Embryonic facial prominence (tissue), 1 donor: ENCODE data around the gene PCDHB4.
"Not testable (repeated sequence)": the region's sequence is repeated elsewhere in the genome, so short reads cannot be mapped to it uniquely, and the experiment has no call there.

ENCODE experiments used
- DNase-seq: peaks from one replicate; pipeline ENCODE4 v3.0.0-alpha.2; 2016; ENCODE audit errors: extremely low spot score

Gene PCDHB4

DNA sequence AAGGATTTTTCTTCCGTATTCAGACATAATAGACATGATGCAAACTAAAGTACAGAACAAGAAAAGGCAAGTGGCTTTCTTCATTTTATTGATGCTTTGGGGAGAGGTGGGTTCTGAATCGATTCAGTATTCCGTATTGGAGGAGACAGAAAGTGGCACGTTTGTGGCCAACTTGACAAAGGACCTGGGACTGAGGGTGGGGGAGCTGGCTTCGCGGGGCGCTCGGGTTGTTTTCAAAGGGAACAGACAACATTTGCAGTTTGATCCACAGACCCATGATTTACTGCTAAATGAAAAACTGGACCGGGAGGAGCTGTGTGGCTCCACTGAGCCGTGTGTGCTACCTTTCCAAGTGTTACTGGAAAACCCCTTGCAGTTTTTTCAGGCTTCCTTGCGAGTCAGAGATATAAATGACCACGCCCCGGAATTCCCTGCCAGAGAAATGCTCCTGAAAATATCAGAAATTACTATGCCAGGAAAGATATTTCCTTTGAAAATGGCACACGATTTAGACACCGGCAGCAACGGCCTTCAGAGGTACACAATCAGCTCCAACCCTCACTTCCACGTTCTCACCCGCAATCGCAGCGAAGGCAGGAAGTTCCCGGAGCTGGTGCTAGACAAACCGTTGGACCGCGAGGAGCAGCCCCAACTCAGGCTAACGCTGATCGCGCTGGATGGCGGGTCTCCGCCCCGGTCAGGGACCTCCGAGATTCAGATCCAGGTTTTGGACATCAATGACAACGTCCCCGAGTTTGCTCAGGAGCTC is 28.8 kb downstream of the PCDHB4 start:
- no peak for DNase-seq

DNA sequence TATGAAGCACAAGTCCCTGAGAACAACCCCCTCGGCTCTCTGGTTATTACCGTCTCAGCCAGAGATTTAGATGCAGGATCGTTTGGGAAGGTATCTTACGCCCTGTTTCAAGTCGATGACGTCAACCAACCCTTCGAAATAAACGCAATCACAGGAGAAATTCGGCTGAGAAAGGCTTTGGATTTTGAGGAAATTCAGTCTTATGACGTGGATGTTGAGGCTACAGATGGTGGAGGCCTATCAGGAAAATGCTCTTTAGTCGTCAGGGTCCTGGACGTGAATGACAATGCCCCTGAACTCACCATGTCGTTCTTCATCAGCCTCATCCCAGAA is 29.3 kb downstream of the PCDHB4 start:
- no peak for DNase-seq

DNA sequence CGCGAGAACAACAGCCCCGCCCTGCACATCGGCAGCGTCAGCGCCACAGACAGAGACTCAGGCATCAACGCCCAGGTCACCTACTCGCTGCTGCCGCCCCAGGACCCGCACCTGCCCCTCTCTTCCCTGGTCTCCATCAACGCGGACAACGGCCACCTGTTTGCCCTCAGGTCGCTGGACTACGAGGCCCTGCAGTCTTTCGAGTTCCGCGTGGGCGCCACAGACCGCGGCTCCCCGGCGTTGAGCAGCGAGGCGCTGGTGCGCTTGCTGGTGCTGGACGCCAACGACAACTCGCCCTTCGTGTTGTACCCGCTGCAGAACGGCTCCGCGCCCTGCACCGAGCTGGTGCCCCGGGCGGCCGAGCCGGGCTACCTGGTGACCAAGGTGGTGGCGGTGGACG is 30.0 kb downstream of the PCDHB4 start:
- not testable (repeated sequence) for DNase-seq

DNA sequence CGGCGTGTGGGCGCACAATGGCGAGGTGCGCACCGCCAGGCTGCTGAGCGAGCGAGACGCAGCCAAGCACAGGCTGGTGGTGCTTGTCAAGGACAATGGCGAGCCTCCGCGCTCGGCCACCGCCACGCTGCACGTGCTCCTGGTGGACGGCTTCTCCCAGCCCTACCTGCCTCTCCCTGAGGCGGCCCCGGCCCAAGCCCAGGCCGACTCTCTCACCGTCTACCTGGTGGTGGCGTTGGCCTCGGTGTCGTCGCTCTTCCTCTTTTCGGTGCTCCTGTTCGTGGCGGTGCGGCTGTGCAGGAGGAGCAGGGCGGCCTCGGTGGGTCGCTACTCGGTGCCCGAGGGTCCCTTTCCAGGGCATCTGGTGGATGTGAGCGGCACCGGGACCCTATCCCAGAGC is 30.5 kb downstream of the PCDHB4 start:
- DNase-seq = not testable (repeated sequence)

DNA sequence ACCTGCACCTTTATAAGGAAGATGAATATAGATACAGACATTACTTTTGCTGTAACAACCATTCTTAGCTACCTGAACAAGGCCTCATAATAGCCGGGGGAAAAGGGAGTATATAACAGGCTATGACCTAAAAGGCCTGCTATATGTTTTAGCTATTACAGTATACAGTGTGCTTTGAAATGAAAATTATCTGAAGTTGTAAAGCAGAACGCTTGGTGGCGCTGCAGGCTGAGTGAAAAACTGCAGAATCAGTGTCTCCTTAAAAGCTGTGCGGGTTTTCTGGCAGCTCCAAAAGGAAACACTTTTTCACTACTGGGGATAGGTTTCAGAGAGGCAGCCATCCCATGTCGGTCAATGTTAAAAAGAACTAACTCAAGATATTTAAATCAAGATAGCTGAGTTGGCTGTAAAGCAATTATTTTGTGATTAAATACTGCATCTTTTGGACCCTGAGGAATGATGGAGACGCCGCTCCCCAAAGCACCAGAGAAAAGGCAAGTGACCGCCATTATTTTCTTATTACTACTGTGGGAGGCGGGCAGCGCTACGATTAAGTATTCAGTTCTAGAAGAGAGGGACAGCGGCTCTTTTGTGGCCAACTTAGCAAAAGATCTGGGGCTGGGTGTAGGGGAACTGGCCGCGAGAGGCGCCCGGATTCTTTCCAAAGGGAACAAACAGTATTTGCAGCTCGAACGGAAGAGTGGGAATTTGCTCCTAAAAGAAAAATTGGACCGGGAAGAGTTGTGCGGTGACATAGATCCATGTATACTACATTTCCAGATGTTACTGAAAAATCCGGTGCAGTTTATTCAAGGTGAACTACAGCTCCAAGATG is 34.1 kb downstream of the PCDHB4 start:
- DNase-seq = no peak

DNA sequence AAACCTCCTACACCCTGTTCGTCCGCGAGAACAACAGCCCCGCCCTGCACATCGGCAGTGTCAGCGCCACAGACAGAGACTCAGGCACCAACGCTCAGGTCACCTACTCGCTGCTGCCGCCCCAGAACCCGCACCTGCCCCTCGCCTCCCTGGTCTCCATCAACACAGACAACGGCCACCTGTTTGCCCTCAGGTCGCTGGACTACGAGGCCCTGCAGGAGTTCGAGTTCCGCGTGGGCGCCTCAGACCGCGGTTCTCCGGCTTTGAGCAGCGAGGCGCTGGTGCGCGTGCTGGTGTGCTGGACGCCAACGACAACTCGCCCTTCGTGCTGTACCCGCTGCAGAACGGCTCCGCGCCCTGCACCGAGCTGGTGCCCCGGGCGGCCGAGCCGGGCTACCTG is 35.7 kb downstream of the PCDHB4 start:
- not testable (repeated sequence) for DNase-seq

DNA sequence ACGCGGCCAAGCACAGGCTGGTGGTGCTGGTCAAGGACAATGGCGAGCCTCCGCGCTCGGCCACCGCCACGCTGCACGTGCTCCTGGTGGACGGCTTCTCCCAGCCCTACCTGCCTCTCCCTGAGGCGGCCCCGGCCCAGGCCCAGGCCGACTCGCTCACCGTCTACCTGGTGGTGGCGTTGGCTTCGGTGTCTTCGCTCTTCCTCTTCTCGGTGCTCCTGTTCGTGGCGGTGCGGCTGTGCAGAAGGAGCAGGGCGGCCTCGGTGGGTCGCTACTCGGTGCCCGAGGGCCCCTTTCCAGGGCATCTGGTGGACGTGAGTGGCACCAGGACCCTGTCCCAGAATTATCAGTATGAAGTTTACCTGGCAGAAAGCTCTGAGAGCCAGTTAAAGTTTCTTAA is 36.3 kb downstream of the PCDHB4 start:
- DNase-seq = not testable (repeated sequence)

DNA sequence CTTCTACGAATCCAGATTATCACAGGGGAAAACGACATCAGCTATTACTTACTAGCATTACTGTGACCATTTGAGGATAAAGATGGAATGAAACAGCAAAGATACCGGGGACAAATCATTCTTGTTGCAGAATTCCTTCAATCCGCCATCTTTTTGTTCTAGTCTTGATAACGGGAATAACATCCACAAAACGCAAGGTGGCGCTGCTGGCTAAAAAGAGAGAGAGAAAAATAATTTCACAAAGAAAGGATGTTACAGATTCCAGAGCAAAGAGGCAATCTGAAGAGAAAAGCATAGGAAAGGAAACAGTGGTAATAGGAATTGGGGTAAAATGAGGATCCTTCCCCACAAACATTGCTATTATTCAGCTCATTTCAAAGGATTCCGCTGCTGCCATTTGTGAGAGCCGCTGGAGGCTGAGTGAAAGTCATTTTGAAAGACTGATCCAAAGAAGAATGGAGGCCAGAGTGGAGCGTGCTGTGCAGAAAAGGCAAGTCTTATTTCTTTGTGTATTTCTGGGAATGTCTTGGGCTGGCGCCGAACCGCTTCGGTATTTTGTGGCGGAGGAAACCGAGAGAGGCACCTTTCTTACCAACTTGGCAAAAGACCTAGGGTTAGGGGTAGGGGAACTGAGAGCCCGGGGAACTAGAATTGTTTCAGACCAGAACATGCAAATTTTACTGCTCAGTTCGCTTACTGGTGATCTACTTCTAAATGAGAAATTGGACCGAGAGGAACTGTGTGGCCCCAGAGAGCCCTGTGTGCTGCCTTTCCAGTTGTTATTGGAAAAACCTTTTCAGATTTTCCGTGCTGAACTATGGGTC is 51.0 kb downstream of the PCDHB4 start, which contains the start of gene PCDHB7:
Gene PCDHB7 (plus strand): TSS at position 264 of the 824 bp plus-strand sequence. CDS start 192 bp downstream, at position 456.
- DNase-seq = no peak

DNA sequence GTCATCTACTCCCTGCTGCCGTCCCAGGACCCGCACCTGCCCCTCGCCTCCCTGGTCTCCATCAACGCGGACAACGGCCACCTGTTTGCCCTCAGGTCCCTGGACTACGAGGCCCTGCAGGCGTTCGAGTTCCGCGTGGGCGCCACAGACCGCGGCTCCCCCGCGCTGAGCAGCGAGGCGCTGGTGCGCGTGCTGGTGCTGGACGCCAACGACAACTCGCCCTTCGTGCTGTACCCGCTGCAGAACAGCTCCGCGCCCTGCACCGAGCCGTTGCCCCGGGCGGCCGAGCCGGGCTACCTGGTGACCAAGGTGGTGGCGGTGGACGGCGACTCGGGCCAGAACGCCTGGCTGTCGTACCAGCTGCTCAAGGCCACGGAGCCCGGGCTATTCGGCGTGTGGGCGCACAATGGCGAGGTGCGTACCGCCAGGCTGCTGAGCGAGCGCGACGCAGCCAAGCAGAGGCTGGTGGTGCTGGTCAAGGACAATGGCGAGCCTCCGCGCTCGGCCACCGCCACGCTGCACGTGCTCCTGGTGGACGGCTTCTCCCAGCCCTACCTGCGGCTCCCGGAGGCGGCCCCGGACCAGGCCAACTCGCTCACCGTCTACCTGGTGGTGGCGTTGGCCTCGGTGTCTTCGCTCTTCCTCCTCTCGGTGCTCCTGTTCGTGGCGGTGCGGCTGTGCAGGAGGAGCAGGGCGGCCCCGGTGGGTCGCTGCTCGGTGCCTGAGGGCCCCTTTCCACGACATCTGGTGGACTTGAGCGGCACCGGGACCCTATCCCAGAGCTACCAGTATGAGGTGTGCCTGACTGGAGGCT is 52.9 kb downstream of the PCDHB4 start:
- not testable (repeated sequence) for DNase-seq
